NCI-H2196 (cell line): ENCODE data around the gene GPC5.
"Not testable (repeated sequence)": the region's sequence is repeated elsewhere in the genome, so short reads cannot be mapped to it uniquely, and the experiment has no call there.

Experiments
- DNase-seq: peaks from one replicate; lab custom pipeline; 2025; ENCODE audit not compliant: unreplicated experiment; lab: John Stamatoyannopoulos, UW

Gene GPC5

GRCh38 chr13:91647361-91647990, 249.1 kb downstream of the GPC5 start:
- no peak for DNase-seq

- DNase-seq = no peak
These were observed 249.6 kb downstream of the GPC5 start for GRCh38 chr13:91648012-91648411.

GRCh38 chr13:91649456-91649855, 251.0 kb downstream of the GPC5 start:
- DNase-seq = no peak

- no peak for DNase-seq
These were observed 254.2 kb downstream of the GPC5 start for GRCh38 chr13:91652404-91653301.

GRCh38 chr13:91655731-91656130, 257.3 kb downstream of the GPC5 start:
- no peak for DNase-seq

GRCh38 chr13:91657283-91657682, 258.9 kb downstream of the GPC5 start:
- DNase-seq = no peak

GRCh38 chr13:91659256-91660075, 261.0 kb downstream of the GPC5 start:
- no peak for DNase-seq

GRCh38 chr13:91660076-91660415, 261.6 kb downstream of the GPC5 start:
- no peak for DNase-seq

- no peak for DNase-seq
These were observed 263.5 kb downstream of the GPC5 start for GRCh38 chr13:91661692-91662490.

- no peak for DNase-seq
These were observed 265.6 kb downstream of the GPC5 start for GRCh38 chr13:91664039-91664438.

- no peak for DNase-seq
These were observed 269.1 kb downstream of the GPC5 start for GRCh38 chr13:91667486-91667885.

GRCh38 chr13:91668866-91669495, 270.6 kb downstream of the GPC5 start:
- no peak for DNase-seq

- DNase-seq = not testable (repeated sequence)
These were observed 275.9 kb downstream of the GPC5 start for GRCh38 chr13:91674347-91674746.

- no peak for DNase-seq
These were observed 286.3 kb downstream of the GPC5 start for GRCh38 chr13:91684746-91685145.

- DNase-seq = no peak
These were observed 292.5 kb downstream of the GPC5 start for GRCh38 chr13:91690944-91691343.

GRCh38 chr13:91693466-91693865, 295.0 kb downstream of the GPC5 start:
- no peak for DNase-seq

GRCh38 chr13:91698308-91698707, 299.9 kb downstream of the GPC5 start:
- DNase-seq = no peak

- DNase-seq = no peak
These were observed 300.3 kb downstream of the GPC5 start for GRCh38 chr13:91698767-91699166.

GRCh38 chr13:91699863-91700262, 301.4 kb downstream of the GPC5 start:
- DNase-seq = no peak

- no peak for DNase-seq
These were observed 303.6 kb downstream of the GPC5 start for GRCh38 chr13:91701975-91702374.
